Prostate gland (tissue), 2 donors: ENCODE data around the gene CFAP46. TPM values are rescaled to one million over a fixed set of nuclear protein-coding genes. Genes with fewer than 3 reads are reported as not detected.

Source experiments
- DNase-seq: peaks from one replicate; pipeline ENCODE4 v3.0.0-alpha.2; 2019; ENCODE audit warnings: low spot score
- H3K27ac ChIP-seq, 2 donors: fragments of 200-600 bp; sonication (generic); 2 replicates each; pipeline ENCODE4 v1.5.1; 2017 to 2019
- H3K27me3 ChIP-seq: fragments of 200-600 bp; sonication (generic); replicated peaks from 2 replicates; pipeline ENCODE4 v1.5.1; 2019; ENCODE audit not compliant: insufficient read depth
- H3K36me3 ChIP-seq, 2 donors: fragments of 200-600 bp; sonication (generic); 1 replicate in 1 of 2; 2 replicates in 1 of 2; pipeline versions ENCODE4 v1.5.1 to v1.8.1; 2017 to 2019
- H3K4me1 ChIP-seq: fragments of 200-600 bp; sonication (generic); replicated peaks from 2 replicates; pipeline ENCODE4 v1.5.1; 2019
- H3K4me3 ChIP-seq, 2 donors: fragments of 200-600 bp; sonication (generic); 2 replicates each; pipeline ENCODE4 v1.5.1; 2017 to 2019
- H3K9me3 ChIP-seq: fragments of 200-600 bp; sonication (generic); 2 replicates; pipeline ENCODE4 v1.5.1; 2017
- CTCF ChIP-seq, 4 experiments: fragments of 200-600 bp in 2 of 4; fragments of 450-650 bp in 2 of 4; sonication (generic) in 2 of 4; IDR thresholded peaks; 1 replicate in 3 of 4; 2 replicates in 1 of 4; pipeline ENCODE4 v1.5.1; 2016 to 2019; ENCODE audit warnings: antibody characterized with exemption in 4 of 4, mild to moderate bottlenecking in 2 of 4, moderate library complexity in 2 of 4
- POLR2A ChIP-seq: fragments of 450-650 bp; IDR thresholded peaks from one replicate; pipeline ENCODE4 v1.6.1; 2016; ENCODE audit warnings: antibody characterized with exemption, mild to moderate bottlenecking
- POLR2AphosphoS5 ChIP-seq: sonication (generic); formaldehyde crosslinking; IDR thresholded peaks from one replicate; pipeline ENCODE4 v1.6.1; 2017; ENCODE audit warnings: antibody characterized with exemption
- WGBS: methylation state at CpG from one replicate; pipeline ENCODE4 v1.1.5; 2018; 5-methylcytosine and 5-hydroxymethylcytosine counted together
- intact Hi-C: fragments of 100-400 bp; cut with DNase I; formaldehyde crosslinking; loops from one replicate; pipeline ENCODE4 v1.14.2; 2022
- total RNA-seq, 2 donors: library from RNA; depleted of rRNA; stranded (reverse); fragments of >200 nt; gene quantifications; one replicate each; pipeline ENCODE4 v1.1.0, GENCODE V29; 2016

CFAP46 gene
- total RNA-seq, 2 donors from 2014 or later: 1.4 to 9.3 TPM

- no peaks in the 10 kb centered on the region for H3K36me3 ChIP-seq
- no peak for DNase-seq
- H3K27me3 ChIP-seq: peaks cover 33% of the 10 kb centered on the region
- 25% methylated on average over 106 of the region's 106 CpGs for WGBS
- H3K9me3 ChIP-seq: no peaks in the 10 kb centered on the region
- H3K4me1 ChIP-seq: peaks cover 15% of the 10 kb centered on the region
- no peak for TF ChIP-seq POLR2A
- no peak for TF ChIP-seq CTCF (IDR thresholded peaks at IDR 0.05)
- no peak for TF ChIP-seq POLR2AphosphoS5
- H3K27ac ChIP-seq: no peak overlapping the region
- no peak overlapping the region for H3K4me3 ChIP-seq
- intact Hi-C loops: loop anchor here (10.0 kb wide), 1 partner anchor 129 kb away; no protein-coding TSS in a partner anchor
Observed at GRCh38 chr10:132783940-132784865, 158.2 kb downstream of the CFAP46 start.

GRCh38 chr10:132783165-132783939 lies 159.0 kb downstream of the CFAP46 start:
- peaks cover 15% of the 10 kb centered on the region for H3K4me1 ChIP-seq
- no peak for DNase-seq
- WGBS: 93% methylated on average over 30 of the region's 30 CpGs
- no peaks in the 10 kb centered on the region for H3K9me3 ChIP-seq
- peaks cover 26% of the 10 kb centered on the region for H3K27me3 ChIP-seq
- H3K27ac ChIP-seq: no peak overlapping the region
- H3K36me3 ChIP-seq: no peaks in the 10 kb centered on the region
- H3K4me3 ChIP-seq: no peak overlapping the region
- TF ChIP-seq POLR2A: no peak
- TF ChIP-seq CTCF (IDR thresholded peaks at IDR 0.05): no peak
- TF ChIP-seq POLR2AphosphoS5: no peak
- intact Hi-C loops: loop anchor here (10.0 kb wide), 1 partner anchor 129 kb away; no protein-coding TSS in a partner anchor

- intact Hi-C loops: loop anchor here (10.0 kb wide), 1 partner anchor 127 kb away; no protein-coding TSS in a partner anchor
- Histone ChIP-seq H3K4me1 (no peaks in the 10 kb centered on the region), H3K9me3 (no peaks in the 10 kb centered on the region), H3K27me3 (peaks cover 12% of the 10 kb centered on the region), H3K36me3 (no peaks in the 10 kb centered on the region), H3K27ac (no peak overlapping the region), H3K4me3 (no peak overlapping the region)
- DNase-seq: no peak
- 93% methylated on average over 20 of the region's 20 CpGs for WGBS
- no peak for TF ChIP-seq CTCF (IDR thresholded peaks at IDR 0.05)
- no peak for TF ChIP-seq POLR2AphosphoS5
- no peak for TF ChIP-seq POLR2A
Observed at GRCh38 chr10:132781556-132781955, 160.8 kb downstream of the CFAP46 start.

- no peak for DNase-seq
- no peak for TF ChIP-seq CTCF (IDR thresholded peaks at IDR 0.05)
- TF ChIP-seq POLR2A: no peak
- TF ChIP-seq POLR2AphosphoS5: no peak
- Histone ChIP-seq H3K4me1 (no peaks in the 10 kb centered on the region), H3K27ac (no peak overlapping the region), H3K36me3 (no peaks in the 10 kb centered on the region), H3K27me3 (peaks cover 9% of the 10 kb centered on the region), H3K9me3 (no peaks in the 10 kb centered on the region), H3K4me3 (no peak overlapping the region)
- WGBS: 92% methylated on average over 11 of the region's 12 CpGs
- intact Hi-C loops: loop anchor here (10.0 kb wide), 1 partner anchor 126 kb away; no protein-coding TSS in a partner anchor
Observed at GRCh38 chr10:132780356-132780755, 162.0 kb downstream of the CFAP46 start.
